Esophagus muscularis mucosa (tissue), 3 donors: ENCODE data around the gene FGF8.

Experiments
- CTCF ChIP-seq, 3 experiments: fragments of 200-600 bp in 2 of 3; fragments of 450-650 bp in 1 of 3; sonication (generic) in 2 of 3; IDR thresholded peaks; one replicate each; pipeline ENCODE4 v1.5.1; 2017 to 2019; ENCODE audit warnings: antibody characterized with exemption in 3 of 3, mild to moderate bottlenecking in 2 of 3, moderate library complexity in 1 of 3
- POLR2A ChIP-seq: fragments of 450-650 bp; IDR thresholded peaks from one replicate; pipeline ENCODE4 v1.6.1; 2017; ENCODE audit warnings: antibody characterized with exemption, moderate library complexity, mild to moderate bottlenecking, low read depth
- POLR2AphosphoS5 ChIP-seq, 2 donors: sonication (generic); formaldehyde crosslinking; IDR thresholded peaks; one replicate each; pipeline ENCODE4 v1.6.1; 2017; ENCODE audit warnings: antibody characterized with exemption in 2 of 2

GRCh38 chr10:101769541-101770180 lies 6.3 kb downstream of the FGF8 start:
- TF ChIP-seq POLR2AphosphoS5 (IDR thresholded peaks at IDR 0.05), result no peak
- TF ChIP-seq CTCF (IDR thresholded peaks at IDR 0.05), result no peak
- no peak for TF ChIP-seq POLR2A
